GM23338 (cell line): ENCODE results near the gene ZBTB42.

Experiments used
- CREB1 ChIP-seq: fragments of 250-450 bp; sonication (Bioruptor Pico); IDR thresholded peaks from 2 replicates; pipeline ENCODE4 v1.5.0; 2020; ENCODE audit warnings: low read depth, mild to moderate bottlenecking, moderate library complexity
- EZH2 ChIP-seq: fragments of 200-600 bp; sonication (generic); IDR thresholded peaks from one replicate; pipeline ENCODE4 v1.8.0; 2017; ENCODE audit warnings: antibody characterized with exemption, mild to moderate bottlenecking, low read depth; ENCODE audit not compliant: unreplicated experiment
- EZH2phosphoT487 ChIP-seq: fragments of 200-600 bp; sonication (generic); IDR thresholded peaks from one replicate; pipeline ENCODE4 v1.8.1; 2018; ENCODE audit warnings: antibody characterized with exemption; ENCODE audit not compliant: unreplicated experiment
- STAT1 ChIP-seq: IDR thresholded peaks from one replicate; pipeline ENCODE4 v1.6.1; 2016; ENCODE audit warnings: antibody characterized with exemption; ENCODE audit not compliant: unreplicated experiment
- TF ChIP-seq, protein P1 (sequence below), 2 experiments: fragments of 200-600 bp in 1 of 2; sonication (generic) in 1 of 2; conservative IDR thresholded peaks; 2 replicates each; pipeline versions ENCODE4 v1.5.1 to v1.6.1; 2016 to 2017; ENCODE audit warnings: antibody characterized with exemption in 2 of 2, low read depth in 2 of 2, mild to moderate bottlenecking in 2 of 2, moderate library complexity in 1 of 2
- TF ChIP-seq, protein P2 (sequence below): IDR thresholded peaks from 2 replicates; pipeline ENCODE4 v1.6.1; 2016; ENCODE audit warnings: antibody characterized with exemption

GRCh38 chr14:104791425-104791824 lies 9.5 kb upstream of the ZBTB42 start:
- TF ChIP-seq, protein P1, sequence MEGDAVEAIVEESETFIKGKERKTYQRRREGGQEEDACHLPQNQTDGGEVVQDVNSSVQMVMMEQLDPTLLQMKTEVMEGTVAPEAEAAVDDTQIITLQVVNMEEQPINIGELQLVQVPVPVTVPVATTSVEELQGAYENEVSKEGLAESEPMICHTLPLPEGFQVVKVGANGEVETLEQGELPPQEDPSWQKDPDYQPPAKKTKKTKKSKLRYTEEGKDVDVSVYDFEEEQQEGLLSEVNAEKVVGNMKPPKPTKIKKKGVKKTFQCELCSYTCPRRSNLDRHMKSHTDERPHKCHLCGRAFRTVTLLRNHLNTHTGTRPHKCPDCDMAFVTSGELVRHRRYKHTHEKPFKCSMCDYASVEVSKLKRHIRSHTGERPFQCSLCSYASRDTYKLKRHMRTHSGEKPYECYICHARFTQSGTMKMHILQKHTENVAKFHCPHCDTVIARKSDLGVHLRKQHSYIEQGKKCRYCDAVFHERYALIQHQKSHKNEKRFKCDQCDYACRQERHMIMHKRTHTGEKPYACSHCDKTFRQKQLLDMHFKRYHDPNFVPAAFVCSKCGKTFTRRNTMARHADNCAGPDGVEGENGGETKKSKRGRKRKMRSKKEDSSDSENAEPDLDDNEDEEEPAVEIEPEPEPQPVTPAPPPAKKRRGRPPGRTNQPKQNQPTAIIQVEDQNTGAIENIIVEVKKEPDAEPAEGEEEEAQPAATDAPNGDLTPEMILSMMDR (conservative IDR thresholded peaks at IDR 0.05; ENCODE audit: low read depth in 2 of 2), result no peak
- no peak for TF ChIP-seq EZH2phosphoT487
- TF ChIP-seq EZH2, result no peak
- TF ChIP-seq STAT1, result no peak
- TF ChIP-seq, protein P2, sequence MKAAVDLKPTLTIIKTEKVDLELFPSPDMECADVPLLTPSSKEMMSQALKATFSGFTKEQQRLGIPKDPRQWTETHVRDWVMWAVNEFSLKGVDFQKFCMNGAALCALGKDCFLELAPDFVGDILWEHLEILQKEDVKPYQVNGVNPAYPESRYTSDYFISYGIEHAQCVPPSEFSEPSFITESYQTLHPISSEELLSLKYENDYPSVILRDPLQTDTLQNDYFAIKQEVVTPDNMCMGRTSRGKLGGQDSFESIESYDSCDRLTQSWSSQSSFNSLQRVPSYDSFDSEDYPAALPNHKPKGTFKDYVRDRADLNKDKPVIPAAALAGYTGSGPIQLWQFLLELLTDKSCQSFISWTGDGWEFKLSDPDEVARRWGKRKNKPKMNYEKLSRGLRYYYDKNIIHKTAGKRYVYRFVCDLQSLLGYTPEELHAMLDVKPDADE, result no peak
- TF ChIP-seq CREB1, result no peak
